Measurements from ENCODE around the gene MSL1. TPM values are rescaled to one million over a fixed set of nuclear protein-coding genes. Genes with fewer than 3 reads are reported as not detected.
A peak's percentile ranks its signal among the peaks of the same experiment; 100 is the strongest.

MSL1 gene
- total and polyA plus RNA-seq, 2 donors = 70.9 to 81.3 TPM

GRCh38 chr17:40086150-40087044 lies 35.4 kb upstream of the MSL1 start:
- 54% methylated on average over 17 of the region's 17 CpGs for WGBS
- Histone ChIP-seq H3K36me3 (ENCODE audit: insufficient read depth) (peaks cover 4% of the 10 kb centered on the region), H3K27ac (ENCODE audit: low read depth) (no peak overlapping the region), H3K4me3 (ENCODE audit: low read depth, low read length) (no peak overlapping the region), H3K4me1 (ENCODE audit: insufficient read depth) (no peaks in the 10 kb centered on the region)
- no peak for DNase-seq (ENCODE audit: extremely low spot score)

- DNase-seq (ENCODE audit: extremely low spot score) = no peak
- Histone ChIP-seq H3K36me3 (ENCODE audit: insufficient read depth) (peaks cover 4% of the 10 kb centered on the region), H3K4me1 (ENCODE audit: insufficient read depth) (no peaks in the 10 kb centered on the region), H3K27ac (ENCODE audit: low read depth) (no peak overlapping the region), H3K4me3 (ENCODE audit: low read depth, low read length) (no peak overlapping the region)
- WGBS = 84% methylated on average over 6 of the region's 6 CpGs
Measured at GRCh38 chr17:40087049-40087794, 34.5 kb upstream of the MSL1 start.

GRCh38 chr17:40087903-40088718 lies 33.7 kb upstream of the MSL1 start:
- no peak for DNase-seq (ENCODE audit: extremely low spot score)
- WGBS = 88% methylated on average over 28 of the region's 28 CpGs
- Histone ChIP-seq H3K27ac (ENCODE audit: low read depth) (no peak overlapping the region), H3K36me3 (ENCODE audit: insufficient read depth) (peaks cover 4% of the 10 kb centered on the region), H3K4me3 (ENCODE audit: low read depth, low read length) (no peak overlapping the region), H3K4me1 (ENCODE audit: insufficient read depth) (no peaks in the 10 kb centered on the region)

- 76% methylated on average over 26 of the region's 26 CpGs for WGBS
- no peak for DNase-seq (ENCODE audit: extremely low spot score)
- H3K4me3 ChIP-seq (ENCODE audit: low read depth, low read length) = no peak overlapping the region
- H3K36me3 ChIP-seq (ENCODE audit: insufficient read depth) = peaks cover 4% of the 10 kb centered on the region
- no peaks in the 10 kb centered on the region for H3K4me1 ChIP-seq (ENCODE audit: insufficient read depth)
- no peak overlapping the region for H3K27ac ChIP-seq (ENCODE audit: low read depth)
Measured at GRCh38 chr17:40089077-40089895, 32.5 kb upstream of the MSL1 start.

GRCh38 chr17:40090237-40091119 lies 31.3 kb upstream of the MSL1 start:
- DNase-seq (ENCODE audit: extremely low spot score) = no peak
- Histone ChIP-seq H3K4me3 (ENCODE audit: low read depth, low read length) (no peak overlapping the region), H3K4me1 (ENCODE audit: insufficient read depth) (no peaks in the 10 kb centered on the region), H3K27ac (ENCODE audit: low read depth) (peak overlapping the region; percentile 1), H3K36me3 (ENCODE audit: insufficient read depth) (peaks cover 4% of the 10 kb centered on the region)
- 54% methylated on average over 13 of the region's 14 CpGs for WGBS

GRCh38 chr17:40091691-40092397 lies 29.9 kb upstream of the MSL1 start:
- DNase-seq (ENCODE audit: extremely low spot score) = no peak
- Histone ChIP-seq H3K4me3 (ENCODE audit: low read depth, low read length) (no peak overlapping the region), H3K36me3 (ENCODE audit: insufficient read depth) (peaks cover 4% of the 10 kb centered on the region), H3K4me1 (ENCODE audit: insufficient read depth) (no peaks in the 10 kb centered on the region), H3K27ac (ENCODE audit: low read depth) (peak overlapping the region; percentile 63)
- 44% methylated on average over 18 of the region's 18 CpGs for WGBS

- H3K36me3 ChIP-seq (ENCODE audit: insufficient read depth) = peaks cover 2% of the 10 kb centered on the region
- H3K4me3 ChIP-seq (ENCODE audit: low read depth, low read length) = no peak overlapping the region
- DNase-seq (ENCODE audit: extremely low spot score) = no peak
- WGBS = 18% methylated on average over 3 of the region's 3 CpGs
- H3K27ac ChIP-seq (ENCODE audit: low read depth) = no peak overlapping the region
- H3K4me1 ChIP-seq (ENCODE audit: insufficient read depth) = no peaks in the 10 kb centered on the region
Measured at GRCh38 chr17:40092581-40092980, 29.2 kb upstream of the MSL1 start.

GRCh38 chr17:40093005-40093579 lies 28.7 kb upstream of the MSL1 start:
- H3K36me3 ChIP-seq (ENCODE audit: insufficient read depth) = no peaks in the 10 kb centered on the region
- 62% methylated on average over 29 of the region's 29 CpGs for WGBS
- no peak for DNase-seq (ENCODE audit: extremely low spot score)
- no peak overlapping the region for H3K27ac ChIP-seq (ENCODE audit: low read depth)
- H3K4me3 ChIP-seq (ENCODE audit: low read depth, low read length) = no peak overlapping the region
- H3K4me1 ChIP-seq (ENCODE audit: insufficient read depth) = no peaks in the 10 kb centered on the region

GRCh38 chr17:40093580-40094201 lies 28.1 kb upstream of the MSL1 start:
- Histone ChIP-seq H3K27ac (ENCODE audit: low read depth) (no peak overlapping the region), H3K36me3 (ENCODE audit: insufficient read depth) (no peaks in the 10 kb centered on the region), H3K4me3 (ENCODE audit: low read depth, low read length) (no peak overlapping the region), H3K4me1 (ENCODE audit: insufficient read depth) (no peaks in the 10 kb centered on the region)
- 77% methylated on average over 16 of the region's 16 CpGs for WGBS
- DNase-seq (ENCODE audit: extremely low spot score) = no peak

GRCh38 chr17:40094874-40095273 lies 26.9 kb upstream of the MSL1 start:
- WGBS = 82% methylated on average over 14 of the region's 14 CpGs
- no peaks in the 10 kb centered on the region for H3K36me3 ChIP-seq (ENCODE audit: insufficient read depth)
- no peak for DNase-seq (ENCODE audit: extremely low spot score)
- H3K27ac ChIP-seq (ENCODE audit: low read depth) = peak overlapping the region; percentile 12
- no peak overlapping the region for H3K4me3 ChIP-seq (ENCODE audit: low read depth, low read length)
- H3K4me1 ChIP-seq (ENCODE audit: insufficient read depth) = no peaks in the 10 kb centered on the region

- peak overlapping the region; percentile 26 for H3K27ac ChIP-seq (ENCODE audit: low read depth)
- whole genome bisulfite sequencing = 74% methylated on average over 17 of the region's 17 CpGs
- H3K4me1 ChIP-seq (ENCODE audit: insufficient read depth) = no peaks in the 10 kb centered on the region
- no peak for DNase-seq (ENCODE audit: extremely low spot score)
- no peak overlapping the region for H3K4me3 ChIP-seq (ENCODE audit: low read depth, low read length)
- no peaks in the 10 kb centered on the region for H3K36me3 ChIP-seq (ENCODE audit: insufficient read depth)
Measured at GRCh38 chr17:40095351-40095943, 26.3 kb upstream of the MSL1 start.
